Measurements from ENCODE around the gene ADCY2. TPM values are rescaled to one million over a fixed set of nuclear protein-coding genes. Genes with fewer than 3 reads are reported as not detected.

ADCY2 gene
- total RNA-seq, 2 experiments from 2014 or later, result not detected

DNA sequence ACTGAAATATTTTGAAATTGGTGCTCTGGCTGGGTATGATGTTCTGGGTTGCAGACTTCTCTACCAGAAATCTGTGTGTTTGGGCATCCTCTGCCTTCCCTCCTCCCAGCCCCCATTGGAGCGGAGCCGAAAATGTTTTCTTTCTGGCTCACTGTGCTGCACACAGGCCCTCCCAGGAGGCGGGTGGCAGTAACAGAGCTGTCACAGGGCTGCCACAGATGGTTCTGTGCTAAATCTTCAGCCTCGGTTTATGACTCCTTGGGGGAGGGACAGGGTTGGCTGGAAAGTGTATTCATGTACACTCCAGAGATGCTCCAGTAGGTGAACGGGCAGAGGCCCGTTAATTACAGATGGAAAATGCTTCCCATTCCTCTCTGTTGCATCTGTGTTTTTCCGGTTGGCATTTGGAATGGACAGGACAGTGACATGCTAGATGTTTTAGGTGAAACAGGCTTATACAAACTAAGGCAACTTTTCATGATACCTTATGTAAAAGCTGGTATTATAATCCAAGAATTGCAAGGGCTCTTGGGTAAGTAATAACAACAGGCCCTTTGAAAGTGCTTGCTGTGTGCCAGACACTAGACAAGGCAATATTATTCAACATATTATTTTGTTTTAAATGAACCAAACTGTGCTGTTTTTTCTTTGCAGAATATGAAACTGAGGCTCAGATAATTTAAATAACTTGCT, 180.2 kb downstream of the ADCY2 start:
- no peak for DNase-seq (ENCODE audit: low spot score)
- no peaks in the 10 kb centered on the region for H4K20me1 ChIP-seq (ENCODE audit: insufficient read depth, low read length)

DNA sequence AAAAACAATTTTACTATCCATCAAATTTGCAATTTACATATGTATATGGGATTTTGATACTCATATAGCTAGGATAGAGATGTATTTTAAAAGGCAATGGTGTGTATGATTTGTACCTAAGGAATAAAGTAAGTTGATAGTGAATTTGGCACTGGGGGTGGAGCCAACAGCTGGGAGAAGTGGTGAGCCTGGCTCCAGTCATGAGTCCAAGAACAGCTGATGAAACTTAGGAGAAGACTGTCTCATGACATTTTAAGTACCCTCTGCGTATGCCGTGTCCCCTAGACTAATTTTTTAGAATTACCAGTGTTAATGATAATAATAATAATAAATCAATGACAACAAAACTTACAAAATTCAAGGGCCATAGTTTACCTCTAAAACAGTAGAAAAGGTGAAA, 181.4 kb downstream of the ADCY2 start:
- H3K9me2 ChIP-seq (ENCODE audit: insufficient read depth, low read length), result no peaks in the 10 kb centered on the region
- no peaks in the 10 kb centered on the region for H3K36me3 ChIP-seq (ENCODE audit: insufficient read depth, low read length)
- BruUV-seq (replicated peaks), result no TSS peak
- TF ChIP-seq EZH2phosphoT487 (IDR thresholded peaks at IDR 0.05; ENCODE audit: borderline replicate concordance, low read depth, low read length), result no peak
- TF ChIP-seq, protein P1, sequence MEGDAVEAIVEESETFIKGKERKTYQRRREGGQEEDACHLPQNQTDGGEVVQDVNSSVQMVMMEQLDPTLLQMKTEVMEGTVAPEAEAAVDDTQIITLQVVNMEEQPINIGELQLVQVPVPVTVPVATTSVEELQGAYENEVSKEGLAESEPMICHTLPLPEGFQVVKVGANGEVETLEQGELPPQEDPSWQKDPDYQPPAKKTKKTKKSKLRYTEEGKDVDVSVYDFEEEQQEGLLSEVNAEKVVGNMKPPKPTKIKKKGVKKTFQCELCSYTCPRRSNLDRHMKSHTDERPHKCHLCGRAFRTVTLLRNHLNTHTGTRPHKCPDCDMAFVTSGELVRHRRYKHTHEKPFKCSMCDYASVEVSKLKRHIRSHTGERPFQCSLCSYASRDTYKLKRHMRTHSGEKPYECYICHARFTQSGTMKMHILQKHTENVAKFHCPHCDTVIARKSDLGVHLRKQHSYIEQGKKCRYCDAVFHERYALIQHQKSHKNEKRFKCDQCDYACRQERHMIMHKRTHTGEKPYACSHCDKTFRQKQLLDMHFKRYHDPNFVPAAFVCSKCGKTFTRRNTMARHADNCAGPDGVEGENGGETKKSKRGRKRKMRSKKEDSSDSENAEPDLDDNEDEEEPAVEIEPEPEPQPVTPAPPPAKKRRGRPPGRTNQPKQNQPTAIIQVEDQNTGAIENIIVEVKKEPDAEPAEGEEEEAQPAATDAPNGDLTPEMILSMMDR (conservative IDR thresholded peaks at IDR 0.05; ENCODE audit: low read length), result no peak
- no peak overlapping the region for H3K4me2 ChIP-seq (ENCODE audit: low read length)
- CTCF ChIA-PET (ENCODE audit: unreplicated experiment), result no interaction called here
- no peak overlapping the region for H2AFZ ChIP-seq (ENCODE audit: low read length)
- no peaks in the 10 kb centered on the region for H3K9me3 ChIP-seq (ENCODE audit: low read length)
- no peak overlapping the region for H3K27ac ChIP-seq (ENCODE audit: low read depth, low read length, poor library complexity, severe bottlenecking)
- no peaks in the 10 kb centered on the region for H3K4me1 ChIP-seq (ENCODE audit: insufficient read depth, low read length, poor library complexity, severe bottlenecking)
- DNase-seq (ENCODE audit: low spot score), result no peak
- POLR2A ChIA-PET, result interaction anchor here (1.8 kb wide), 1 partner anchor 10 kb away, joined by 10 read pairs; no protein-coding TSS in a partner anchor
- no peaks in the 10 kb centered on the region for H4K20me1 ChIP-seq (ENCODE audit: insufficient read depth, low read length)
- no peaks in the 10 kb centered on the region for H3K79me2 ChIP-seq (ENCODE audit: insufficient read depth, low read depth, low read length)
- H3K4me3 ChIP-seq (ENCODE audit: low read depth, low read length, poor library complexity, severe bottlenecking), result no peak overlapping the region
- intact Hi-C loops (cut with micrococcal nuclease; ENCODE audit: unreplicated experiment), result no loop called here

More for the DNA sequence above, 180.2 kb downstream of the ADCY2 start:
- TF ChIP-seq, protein P1 (conservative IDR thresholded peaks at IDR 0.05; ENCODE audit: low read length), result no peak
- TF ChIP-seq EZH2phosphoT487 (IDR thresholded peaks at IDR 0.05; ENCODE audit: borderline replicate concordance, low read depth, low read length), result no peak
- no TSS peak for BruUV-seq (replicated peaks)
- Histone ChIP-seq H3K4me2 (ENCODE audit: low read length) (no peak overlapping the region), H2AFZ (ENCODE audit: low read length) (no peak overlapping the region), H3K9me3 (ENCODE audit: low read length) (no peaks in the 10 kb centered on the region), H3K27ac (ENCODE audit: low read depth, low read length, poor library complexity, severe bottlenecking) (no peak overlapping the region), H3K4me3 (ENCODE audit: low read depth, low read length, poor library complexity, severe bottlenecking) (no peak overlapping the region), H3K36me3 (ENCODE audit: insufficient read depth, low read length) (no peaks in the 10 kb centered on the region), H3K9me2 (ENCODE audit: insufficient read depth, low read length) (no peaks in the 10 kb centered on the region), H3K4me1 (ENCODE audit: insufficient read depth, low read length, poor library complexity, severe bottlenecking) (no peaks in the 10 kb centered on the region), H3K79me2 (ENCODE audit: insufficient read depth, low read depth, low read length) (no peaks in the 10 kb centered on the region)
- CTCF ChIA-PET (ENCODE audit: unreplicated experiment), result no interaction called here
- POLR2A ChIA-PET, result interaction anchor here (1.8 kb wide), 1 partner anchor 8 kb away, joined by 10 read pairs; no protein-coding TSS in a partner anchor
- intact Hi-C loops (cut with micrococcal nuclease; ENCODE audit: unreplicated experiment), result no loop called here

GRCh38 chr5:7578071-7578470, 182.1 kb downstream of the ADCY2 start:
- Histone ChIP-seq H3K27ac (ENCODE audit: low read depth, low read length, poor library complexity, severe bottlenecking) (no peak overlapping the region), H3K9me3 (ENCODE audit: low read length) (no peaks in the 10 kb centered on the region)

More at GRCh38 chr5:7578071-7578470, 182.1 kb downstream of the ADCY2 start:
- no peaks in the 10 kb centered on the region for H3K4me1 ChIP-seq (ENCODE audit: insufficient read depth, low read length, poor library complexity, severe bottlenecking)
- ChIA-PET POLR2A (interaction anchor here (0.7 kb wide), 1 partner anchor 19 kb away, joined by 3 read pairs; no protein-coding TSS in a partner anchor), CTCF (ENCODE audit: unreplicated experiment) (no interaction called here)
- no peak overlapping the region for H2AFZ ChIP-seq (ENCODE audit: low read length)
- H3K4me3 ChIP-seq (ENCODE audit: low read depth, low read length, poor library complexity, severe bottlenecking), result no peak overlapping the region
- H3K79me2 ChIP-seq (ENCODE audit: insufficient read depth, low read depth, low read length), result no peaks in the 10 kb centered on the region
- no peaks in the 10 kb centered on the region for H3K9me2 ChIP-seq (ENCODE audit: insufficient read depth, low read length)
- BruUV-seq (replicated peaks), result no TSS peak
- no peak overlapping the region for H3K4me2 ChIP-seq (ENCODE audit: low read length)
- H3K36me3 ChIP-seq (ENCODE audit: insufficient read depth, low read length), result no peaks in the 10 kb centered on the region
- no peaks in the 10 kb centered on the region for H4K20me1 ChIP-seq (ENCODE audit: insufficient read depth, low read length)
- intact Hi-C loops (cut with micrococcal nuclease; ENCODE audit: unreplicated experiment), result no loop called here
- DNase-seq (ENCODE audit: low spot score), result no peak
- no peak for TF ChIP-seq EZH2phosphoT487 (IDR thresholded peaks at IDR 0.05; ENCODE audit: borderline replicate concordance, low read depth, low read length)
- TF ChIP-seq, protein P1 (conservative IDR thresholded peaks at IDR 0.05; ENCODE audit: low read length), result no peak

Data from OCI-LY7 (cell line).